NCI-H526 treated with DMSO at 0.1 percent for 48 hours (cell line): ENCODE results near the gene B4GALT6.

Experiments used
- DNase-seq: peaks from one replicate; lab custom pipeline; 2025; lab: John Stamatoyannopoulos, UW

Gene B4GALT6

DNA sequence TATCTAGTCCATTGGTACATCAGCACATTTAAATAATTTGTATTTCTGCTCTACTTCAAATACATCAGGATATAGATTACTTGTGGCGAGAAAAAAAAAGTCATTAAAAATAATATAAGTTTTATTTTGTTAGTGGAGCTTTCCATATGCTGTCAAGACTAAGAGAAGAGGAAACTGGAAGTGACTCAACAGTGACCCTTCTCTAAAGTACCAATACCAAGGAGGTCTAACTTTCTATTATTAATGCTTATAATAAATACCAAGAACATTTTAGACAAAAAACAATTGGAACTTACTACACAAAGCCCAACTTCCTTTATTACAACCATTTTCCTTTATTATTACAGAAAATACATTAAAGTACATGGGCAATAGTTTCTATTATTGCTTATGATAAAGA is 52.9 kb downstream of the B4GALT6 start:
- DNase-seq, result no peak

DNA sequence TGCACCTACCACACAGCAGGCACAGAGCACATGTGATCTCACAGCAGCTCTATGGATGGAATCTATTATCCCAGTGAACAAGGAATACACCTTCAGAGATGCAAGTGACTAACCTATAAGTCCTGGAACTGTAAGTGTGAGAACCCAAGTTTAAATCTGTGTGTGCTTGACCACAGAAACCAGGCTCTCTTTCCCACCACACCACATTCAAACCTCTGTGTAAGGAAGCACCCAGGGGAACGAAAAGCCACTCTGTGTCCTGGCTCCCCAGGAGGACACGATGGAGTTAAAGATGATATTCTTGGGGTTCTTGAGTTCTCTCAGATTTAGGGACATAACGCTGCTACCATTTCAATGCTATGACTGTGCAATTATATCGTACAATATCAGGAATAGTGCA is 53.8 kb downstream of the B4GALT6 start:
- no peak for DNase-seq

DNA sequence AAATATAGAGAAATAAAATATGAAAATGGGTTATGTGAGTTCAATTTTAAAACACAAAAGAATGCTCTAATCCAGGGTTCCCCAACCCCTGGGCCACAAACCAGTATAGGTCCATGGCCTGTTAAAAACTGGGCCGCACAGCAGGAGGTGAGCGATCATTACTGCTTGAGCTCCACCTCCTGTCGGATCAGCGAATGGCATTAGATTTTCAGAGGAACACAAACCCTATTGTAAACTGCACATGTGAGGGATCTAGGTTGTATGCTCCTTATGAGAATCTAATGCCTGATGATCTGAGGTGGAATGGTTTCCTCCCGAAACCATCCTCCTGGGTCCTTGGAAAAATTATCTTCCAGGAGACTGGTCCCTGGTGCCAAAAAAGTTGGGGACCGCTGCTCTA is 58.0 kb downstream of the B4GALT6 start:
- no peak for DNase-seq

DNA sequence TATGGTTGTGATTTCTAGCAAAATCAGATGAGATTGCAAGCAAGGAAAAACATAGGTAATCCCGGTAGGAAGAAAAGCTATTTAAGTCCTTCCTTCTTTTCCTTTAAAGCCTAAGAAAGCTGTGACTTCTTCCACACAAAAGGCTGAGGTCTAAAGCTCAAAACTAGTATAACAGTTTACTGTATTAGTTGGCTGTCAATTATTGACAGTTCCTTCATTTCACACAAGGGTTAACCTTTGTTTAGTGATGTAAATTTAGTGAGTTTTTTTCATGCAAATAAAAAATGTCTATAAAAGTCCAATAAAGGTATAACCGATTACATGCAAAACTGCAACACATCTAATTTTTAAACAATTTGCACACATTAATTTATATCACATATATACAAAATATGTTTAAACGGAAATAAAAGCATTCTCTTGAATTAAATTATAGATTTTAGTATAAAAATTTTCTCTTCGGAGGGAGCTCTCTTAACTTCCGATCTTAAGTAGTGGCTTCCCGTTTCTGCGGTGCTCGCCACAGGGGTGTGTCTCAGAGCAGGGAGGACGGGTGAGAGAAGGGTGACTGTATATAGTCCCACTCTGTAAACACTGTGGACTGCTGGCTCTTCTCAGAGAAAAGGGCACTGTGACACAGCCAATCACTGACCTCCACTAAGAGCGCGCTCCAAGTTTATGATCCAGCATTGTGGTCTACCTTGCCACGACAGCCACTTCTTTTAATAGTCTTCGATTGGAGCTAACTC is 59.3 kb downstream of the B4GALT6 start:
- peak; percentile 24 for DNase-seq

DNA sequence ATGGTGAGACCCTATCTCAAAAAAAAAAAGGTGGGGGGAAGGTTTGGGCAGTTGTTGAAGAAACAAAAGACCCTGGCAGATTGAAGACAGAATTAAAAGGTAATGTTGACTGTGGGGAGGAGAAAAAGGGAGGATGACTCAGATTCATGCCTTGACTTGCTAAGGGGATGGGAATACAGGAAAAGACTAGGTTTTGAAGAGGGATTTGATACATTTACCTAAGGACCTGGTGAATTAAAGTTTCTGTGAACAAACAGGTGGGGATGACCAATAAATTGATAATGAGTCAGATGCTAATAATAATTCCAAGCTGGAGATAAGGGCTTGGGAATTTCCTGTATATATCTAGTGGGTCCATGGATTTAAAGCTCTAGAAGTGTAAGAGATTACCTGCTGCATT is 65.1 kb downstream of the B4GALT6 start:
- DNase-seq, result no peak

GRCh38 chr18:31618801-31619200 is 65.6 kb downstream of the B4GALT6 start:
- no peak for DNase-seq

GRCh38 chr18:31617031-31617717 is 67.2 kb downstream of the B4GALT6 start:
- peak; percentile 8 for DNase-seq

DNA sequence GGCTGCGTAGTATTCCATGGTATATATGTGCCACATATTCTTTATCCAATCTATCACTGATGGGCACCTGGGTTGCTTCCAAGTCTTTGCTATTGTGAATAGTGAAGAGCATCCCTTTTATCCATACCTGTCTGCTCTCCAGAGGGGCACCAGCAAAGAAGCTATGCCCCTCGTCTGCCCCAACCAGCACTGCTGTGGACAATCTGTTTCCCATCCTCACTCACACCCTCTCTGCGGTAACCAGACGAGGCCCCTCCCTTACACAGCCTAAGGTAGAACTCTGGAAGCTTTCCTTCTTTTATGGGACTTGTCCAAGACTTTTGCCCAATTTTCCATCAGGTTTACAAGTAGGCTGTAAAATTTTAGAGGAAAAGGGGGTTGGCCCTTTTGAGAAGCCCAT is 67.8 kb downstream of the B4GALT6 start:
- no peak for DNase-seq

- no peak for DNase-seq
Observed at GRCh38 chr18:31614044-31614443, 70.3 kb downstream of the B4GALT6 start.

DNA sequence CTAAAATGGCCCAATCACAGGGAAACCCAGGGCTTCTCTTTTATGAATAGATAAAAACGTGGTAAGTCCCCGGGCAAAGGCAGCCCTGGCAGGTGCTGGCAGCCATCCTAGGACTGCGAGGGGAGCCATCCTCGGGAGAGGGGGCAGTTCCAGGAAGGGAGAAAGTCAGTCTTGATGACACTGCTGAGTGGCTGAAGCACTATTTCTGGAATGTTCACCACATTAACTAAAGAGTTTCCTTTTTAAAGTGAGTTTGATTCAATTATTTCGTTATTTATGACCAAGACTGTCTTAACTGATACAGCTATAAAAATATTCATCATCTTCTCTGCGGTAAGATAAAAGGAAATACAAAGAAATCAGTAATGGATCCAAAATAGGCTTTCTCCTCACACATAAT is 72.3 kb downstream of the B4GALT6 start:
- no peak for DNase-seq

- DNase-seq, result no peak
Observed at GRCh38 chr18:31611511-31611910, 72.9 kb downstream of the B4GALT6 start.

DNA sequence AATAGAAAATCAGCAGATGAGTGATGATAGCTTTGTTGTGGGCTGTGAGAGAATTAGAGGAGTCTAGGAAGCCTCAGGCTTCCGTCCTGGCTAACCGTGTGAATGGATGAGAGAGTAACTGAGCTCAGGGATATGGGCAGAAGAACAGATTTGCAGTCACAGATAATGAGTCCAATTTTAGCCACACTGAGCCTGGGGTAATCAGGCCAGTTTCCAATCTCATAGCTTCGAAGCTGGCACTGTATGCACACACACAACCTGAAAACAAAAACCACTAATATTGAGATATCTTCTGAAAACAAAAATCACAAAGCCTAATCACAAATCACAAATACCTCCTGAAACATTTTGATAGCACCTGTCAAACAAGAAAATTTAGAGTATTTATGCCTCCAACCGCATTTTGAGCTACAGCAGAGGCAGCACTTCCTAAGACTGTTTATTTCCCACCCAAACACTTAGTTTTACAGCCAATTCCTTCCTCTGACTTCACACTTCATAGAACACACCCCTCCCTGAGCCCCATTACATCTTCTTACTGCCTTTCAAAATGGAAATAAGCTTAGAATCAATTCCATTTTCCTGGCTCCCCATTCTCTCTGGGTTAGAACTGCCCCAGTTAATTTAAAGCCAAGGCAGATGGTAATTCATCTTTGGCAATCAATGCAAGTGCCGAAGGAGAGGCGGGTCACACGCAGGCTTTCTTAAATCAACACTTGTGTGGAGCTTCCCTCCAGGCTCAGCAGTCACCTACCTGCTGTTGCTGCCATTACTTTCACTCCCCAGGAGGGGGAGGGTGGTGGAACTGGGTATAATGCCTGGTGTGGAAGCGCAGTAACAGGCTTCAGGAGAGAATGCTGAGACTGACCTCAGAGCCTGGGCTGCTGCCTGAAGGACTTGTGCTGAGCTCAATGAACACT is 73.8 kb downstream of the B4GALT6 start:
- no peak for DNase-seq

DNA sequence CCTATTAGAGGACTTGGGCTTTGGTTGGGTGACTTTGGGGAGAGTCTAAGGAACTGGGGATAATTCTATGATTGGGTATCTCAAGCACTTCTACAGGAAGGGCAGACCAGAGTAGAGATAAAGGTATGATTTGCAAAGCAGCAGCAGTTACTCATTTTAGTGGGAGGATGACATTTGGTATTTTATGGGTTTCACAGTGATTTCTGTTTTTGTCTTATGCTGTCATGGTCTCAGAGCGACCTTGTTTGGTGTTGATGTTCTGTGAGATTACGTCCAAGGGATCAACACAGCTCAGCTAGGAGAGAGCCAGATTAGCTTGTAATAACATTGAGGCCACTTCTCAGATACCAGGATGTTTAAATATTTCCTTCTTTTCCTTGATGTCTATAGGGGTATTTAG is 74.5 kb downstream of the B4GALT6 start:
- no peak for DNase-seq

GRCh38 chr18:31607384-31607783 is 77.0 kb downstream of the B4GALT6 start:
- DNase-seq, result no peak

- no peak for DNase-seq
Observed at GRCh38 chr18:31606265-31606664, 78.1 kb downstream of the B4GALT6 start.

GRCh38 chr18:31603315-31603714 is 81.1 kb downstream of the B4GALT6 start:
- DNase-seq, result no peak

DNA sequence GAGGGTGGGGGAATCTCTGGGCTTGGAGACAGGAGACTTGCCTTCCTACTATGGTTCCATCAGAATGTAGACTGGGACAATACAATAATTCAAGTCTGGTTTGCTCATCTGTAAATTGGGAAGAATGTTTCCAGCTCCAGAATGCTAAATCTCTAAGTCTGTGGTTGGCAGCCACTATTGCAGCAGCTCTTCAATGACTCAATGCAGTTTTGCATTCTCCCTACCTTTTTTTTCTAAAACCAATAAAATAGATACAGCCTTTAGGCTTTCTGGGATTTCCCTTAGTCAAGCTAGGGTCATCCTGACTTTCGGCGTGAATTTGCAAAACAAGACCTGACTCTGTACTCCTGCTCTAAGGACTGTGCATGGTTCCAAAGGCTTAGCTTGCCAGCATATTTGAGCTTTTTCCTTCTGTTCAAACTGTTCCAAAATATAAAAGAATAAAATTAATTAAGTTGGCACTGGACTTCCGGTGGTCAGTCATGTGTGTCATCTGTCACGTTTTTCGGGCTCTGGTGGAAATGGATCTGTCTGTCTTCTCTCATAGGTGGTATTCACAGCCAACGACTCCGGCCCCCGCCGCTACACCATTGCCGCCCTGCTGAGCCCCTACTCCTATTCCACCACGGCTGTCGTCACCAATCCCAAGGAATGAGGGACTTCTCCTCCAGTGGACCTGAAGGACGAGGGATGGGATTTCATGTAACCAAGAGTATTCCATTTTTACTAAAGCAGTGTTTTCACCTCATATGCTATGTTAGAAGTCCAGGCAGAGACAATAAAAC is 86.2 kb downstream of the B4GALT6 start:
- DNase-seq, result no peak

- no peak for DNase-seq
Observed at GRCh38 chr18:31596081-31596872, 88.1 kb downstream of the B4GALT6 start.

- DNase-seq, result no peak
Observed at GRCh38 chr18:31595121-31595771, 89.1 kb downstream of the B4GALT6 start.

DNA sequence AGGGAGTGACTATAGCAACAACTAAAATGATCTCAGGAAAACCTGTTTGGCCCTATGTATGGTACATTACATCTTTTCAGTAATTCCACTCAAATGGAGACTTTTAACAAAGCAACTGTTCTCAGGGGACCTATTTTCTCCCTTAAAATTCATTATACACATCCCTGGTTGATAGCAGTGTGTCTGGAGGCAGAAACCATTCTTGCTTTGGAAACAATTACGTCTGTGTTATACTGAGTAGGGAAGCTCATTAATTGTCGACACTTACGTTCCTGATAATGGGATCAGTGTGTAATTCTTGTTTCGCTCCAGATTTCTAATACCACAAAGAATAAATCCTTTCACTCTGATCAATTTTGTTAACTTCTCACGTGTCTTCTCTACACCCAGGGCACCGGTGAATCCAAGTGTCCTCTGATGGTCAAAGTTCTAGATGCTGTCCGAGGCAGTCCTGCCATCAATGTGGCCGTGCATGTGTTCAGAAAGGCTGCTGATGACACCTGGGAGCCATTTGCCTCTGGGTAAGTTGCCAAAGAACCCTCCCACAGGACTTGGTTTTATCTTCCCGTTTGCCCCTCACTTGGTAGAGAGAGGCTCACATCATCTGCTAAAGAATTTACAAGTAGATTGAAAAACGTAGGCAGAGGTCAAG is 91.7 kb downstream of the B4GALT6 start:
- DNase-seq, result no peak
